Measurements from ENCODE around the gene CAMSAP1.

GRCh38 chr9:135907006-135907430 lies 328 bp downstream of the CAMSAP1 start:
- TF ChIP-seq CEBPB (IDR thresholded peaks at IDR 0.05; ENCODE audit: low read depth, low read length), result no peak
- TF ChIP-seq CTCF (conservative IDR thresholded peaks at IDR 0.05; ENCODE audit: low read depth, low read length), result no peak
- no peak for TF ChIP-seq POLR2A (IDR thresholded peaks at IDR 0.05; ENCODE audit: low read depth, low read length)
- TF ChIP-seq USF2 (IDR thresholded peaks at IDR 0.05; ENCODE audit: low read depth, low read length), result no peak
- TF ChIP-seq NFE2L2 (IDR thresholded peaks at IDR 0.05; ENCODE audit: low read depth, low read length), result no peak
- no peak for TF ChIP-seq CHD1 (IDR thresholded peaks at IDR 0.05; ENCODE audit: low read depth, low read length)
- TF ChIP-seq SMC3 (IDR thresholded peaks at IDR 0.05; ENCODE audit: low read depth, low read length), result no peak
- TF ChIP-seq RAD21 (IDR thresholded peaks at IDR 0.05; ENCODE audit: low read length), result no peak
- TF ChIP-seq MAFK (IDR thresholded peaks at IDR 0.05; ENCODE audit: low read depth, low read length), result no peak
- TF ChIP-seq RCOR1 (IDR thresholded peaks at IDR 0.05; ENCODE audit: insufficient replicate concordance, low read length), result no peak

Data from IMR-90 (cell line).